ENCODE measurements around the gene CNPY4.
A peak's percentile ranks its signal among the peaks of the same experiment; 100 is the strongest.

The CNPY4 gene

GRCh38 chr7:100126239-100126930 is 7.0 kb downstream of the CNPY4 start:
- Histone ChIP-seq H3K36me3 (ENCODE audit: insufficient read depth, low read length) (peaks cover 22% of the 10 kb centered on the region), H3K79me2 (ENCODE audit: insufficient read depth, low read length) (peaks cover 38% of the 10 kb centered on the region), H3K4me3 (ENCODE audit: low read depth in 1 of 2, low read length in 2 of 2) (peak overlapping the region; percentile 91 to 96), H3K4me1 (ENCODE audit: insufficient read depth, low read length) (peaks cover 55% of the 10 kb centered on the region), H4K20me1 (ENCODE audit: insufficient read depth, low read length) (no peaks in the 10 kb centered on the region), H3K27me3 (ENCODE audit: insufficient read depth, low read length, poor library complexity) (no peaks in the 10 kb centered on the region), H2AFZ (ENCODE audit: low read depth, low read length) (peak overlapping the region; percentile 97), H3K9me3 (ENCODE audit: insufficient read depth, low read length, severe bottlenecking) (no peaks in the 10 kb centered on the region), H3K27ac (ENCODE audit: low read length) (peak overlapping the region; percentile 100), H3K9ac (ENCODE audit: low read depth, low read length) (peak overlapping the region; percentile 92), H3K4me2 (ENCODE audit: insufficient read depth, low read length) (peak overlapping the region; percentile 100)
- DNase-seq (no peak), ATAC-seq (ENCODE audit: insufficient read depth, low read depth) (peak; percentile 43)
- TF ChIP-seq CTCF (IDR thresholded peaks at IDR 0.05; ENCODE audit: borderline replicate concordance, extremely low read depth, low read length, poor library complexity, severe bottlenecking) (no peak), EZH2 (IDR thresholded peaks at IDR 0.05; ENCODE audit: borderline replicate concordance, low read depth, low read length, severe bottlenecking) (no peak)

- peaks cover 35% of the 10 kb centered on the region for H3K79me2 ChIP-seq (ENCODE audit: insufficient read depth, low read length)
- H3K27me3 ChIP-seq (ENCODE audit: insufficient read depth, low read length, poor library complexity): no peaks in the 10 kb centered on the region
- ATAC-seq (ENCODE audit: insufficient read depth, low read depth) (peak; percentile 71), DNase-seq (peak; percentile 91)
- H3K4me1 ChIP-seq (ENCODE audit: insufficient read depth, low read length): peaks cover 50% of the 10 kb centered on the region
- H4K20me1 ChIP-seq (ENCODE audit: insufficient read depth, low read length): no peaks in the 10 kb centered on the region
- TF ChIP-seq CTCF (IDR thresholded peaks at IDR 0.05; ENCODE audit: borderline replicate concordance, extremely low read depth, low read length, poor library complexity, severe bottlenecking) (no peak), EZH2 (IDR thresholded peaks at IDR 0.05; ENCODE audit: borderline replicate concordance, low read depth, low read length, severe bottlenecking) (no peak)
- peak within 1 kb of the TSS; percentile 97 for H2AFZ ChIP-seq (ENCODE audit: low read depth, low read length)
- no peaks in the 10 kb centered on the region for H3K9me3 ChIP-seq (ENCODE audit: insufficient read depth, low read length, severe bottlenecking)
- H3K4me3 ChIP-seq (ENCODE audit: low read depth in 1 of 2, low read length in 2 of 2): peak within 1 kb of the TSS; percentile 91 to 96
- peak within 1 kb of the TSS; percentile 100 for H3K4me2 ChIP-seq (ENCODE audit: insufficient read depth, low read length)
- H3K27ac ChIP-seq (ENCODE audit: low read length): peak within 1 kb of the TSS; percentile 100
- peak within 1 kb of the TSS; percentile 92 for H3K9ac ChIP-seq (ENCODE audit: low read depth, low read length)
- peaks cover 19% of the 10 kb centered on the region for H3K36me3 ChIP-seq (ENCODE audit: insufficient read depth, low read length)
Observed at GRCh38 chr7:100126931-100127865, 7.8 kb downstream of the CNPY4 start, which contains the start of gene MBLAC1. Gene MBLAC1, plus strand, starts transcription at chr7:100126967. Its CDS starts 429 bp downstream, at chr7:100127396.

DNA sequence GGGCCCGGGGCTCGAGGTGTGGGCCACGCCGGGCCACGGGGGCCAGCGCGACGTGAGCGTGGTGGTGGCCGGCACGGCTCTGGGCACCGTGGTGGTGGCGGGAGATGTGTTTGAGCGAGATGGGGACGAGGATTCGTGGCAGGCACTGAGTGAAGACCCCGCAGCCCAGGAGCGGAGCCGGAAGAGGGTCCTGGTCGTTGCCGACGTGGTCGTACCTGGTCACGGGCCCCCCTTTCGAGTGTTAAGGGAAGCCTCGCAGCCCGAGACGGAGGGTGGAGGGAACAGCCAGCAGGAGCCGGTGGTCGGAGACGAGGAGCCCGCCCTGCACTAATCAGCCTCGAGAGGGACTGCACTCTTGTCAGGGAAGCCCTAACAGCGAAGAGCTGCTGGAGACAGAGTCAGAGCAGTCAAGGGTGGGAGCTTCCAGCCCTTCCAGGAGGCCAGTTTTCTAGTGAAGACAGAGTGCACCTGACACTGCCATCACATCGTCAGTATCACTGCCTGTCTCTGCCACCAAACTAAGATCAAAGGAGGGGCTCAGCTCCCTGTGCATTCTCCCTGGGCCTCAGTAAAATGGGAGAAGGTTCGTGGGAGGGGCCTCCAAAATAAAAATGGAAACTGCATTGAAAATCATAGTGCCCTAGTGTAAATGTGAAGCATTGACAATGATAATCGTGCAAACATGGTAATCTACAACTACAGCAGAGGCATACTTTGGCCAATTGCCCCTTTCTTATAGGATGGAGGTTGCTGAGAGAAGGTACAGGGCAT is 8.6 kb downstream of the CNPY4 start:
- Histone ChIP-seq H3K4me3 (ENCODE audit: low read depth in 1 of 2, low read length in 2 of 2) (peak overlapping the region; percentile 91 to 96), H3K36me3 (ENCODE audit: insufficient read depth, low read length) (peaks cover 11% of the 10 kb centered on the region), H3K27me3 (ENCODE audit: insufficient read depth, low read length, poor library complexity) (no peaks in the 10 kb centered on the region), H3K4me1 (ENCODE audit: insufficient read depth, low read length) (peaks cover 45% of the 10 kb centered on the region), H3K9me3 (ENCODE audit: insufficient read depth, low read length, severe bottlenecking) (no peaks in the 10 kb centered on the region), H4K20me1 (ENCODE audit: insufficient read depth, low read length) (no peaks in the 10 kb centered on the region), H3K27ac (ENCODE audit: low read length) (peak overlapping the region; percentile 100), H3K79me2 (ENCODE audit: insufficient read depth, low read length) (peaks cover 28% of the 10 kb centered on the region), H2AFZ (ENCODE audit: low read depth, low read length) (peak overlapping the region; percentile 97), H3K4me2 (ENCODE audit: insufficient read depth, low read length) (peak overlapping the region; percentile 100), H3K9ac (ENCODE audit: low read depth, low read length) (peak overlapping the region; percentile 92)
- TF ChIP-seq CTCF (IDR thresholded peaks at IDR 0.05; ENCODE audit: borderline replicate concordance, extremely low read depth, low read length, poor library complexity, severe bottlenecking) (no peak), EZH2 (IDR thresholded peaks at IDR 0.05; ENCODE audit: borderline replicate concordance, low read depth, low read length, severe bottlenecking) (no peak)
- ATAC-seq (ENCODE audit: insufficient read depth, low read depth): peak; percentile 18
- peak; percentile 52 for DNase-seq

Measured in DND-41 (cell line).